Peyer's patch (tissue), 4 donors: ENCODE measurements around the gene IGF1R.

Source experiments
- CTCF ChIP-seq, 6 experiments: fragments of 450-650 bp in 4 of 6; fragments of 200-600 bp in 2 of 6; sonication (generic) in 1 of 6; IDR thresholded peaks; one replicate each; pipeline ENCODE4 v1.5.1; 2017 to 2019; ENCODE audit warnings: antibody characterized with exemption in 6 of 6, mild to moderate bottlenecking in 3 of 6, moderate library complexity in 1 of 6
- POLR2A ChIP-seq, 2 donors: fragments of 450-650 bp; IDR thresholded peaks; one replicate each; pipeline ENCODE4 v1.5.1; 2017; ENCODE audit warnings: antibody characterized with exemption in 2 of 2, mild to moderate bottlenecking in 2 of 2, moderate library complexity in 2 of 2

- TF ChIP-seq CTCF (IDR thresholded peaks at IDR 0.05), result no peak
- TF ChIP-seq POLR2A (IDR thresholded peaks at IDR 0.05), result no peak
Measured at GRCh38 chr15:98650417-98651035, 2.2 kb downstream of the IGF1R start.
